Erythroblast (primary cell): ENCODE data around the gene ASMTL.

Source experiments
- GATA1 ChIP-seq: IDR thresholded peaks from 2 replicates; pipeline ENCODE4 v1.6.1; 2011; ENCODE audit warnings: low read depth, mild to moderate bottlenecking, control low read depth, low read length, moderate library complexity
- POLR2A ChIP-seq: IDR thresholded peaks from 2 replicates; pipeline ENCODE4 v1.6.1; 2011; ENCODE audit warnings: mild to moderate bottlenecking, low read length

DNA sequence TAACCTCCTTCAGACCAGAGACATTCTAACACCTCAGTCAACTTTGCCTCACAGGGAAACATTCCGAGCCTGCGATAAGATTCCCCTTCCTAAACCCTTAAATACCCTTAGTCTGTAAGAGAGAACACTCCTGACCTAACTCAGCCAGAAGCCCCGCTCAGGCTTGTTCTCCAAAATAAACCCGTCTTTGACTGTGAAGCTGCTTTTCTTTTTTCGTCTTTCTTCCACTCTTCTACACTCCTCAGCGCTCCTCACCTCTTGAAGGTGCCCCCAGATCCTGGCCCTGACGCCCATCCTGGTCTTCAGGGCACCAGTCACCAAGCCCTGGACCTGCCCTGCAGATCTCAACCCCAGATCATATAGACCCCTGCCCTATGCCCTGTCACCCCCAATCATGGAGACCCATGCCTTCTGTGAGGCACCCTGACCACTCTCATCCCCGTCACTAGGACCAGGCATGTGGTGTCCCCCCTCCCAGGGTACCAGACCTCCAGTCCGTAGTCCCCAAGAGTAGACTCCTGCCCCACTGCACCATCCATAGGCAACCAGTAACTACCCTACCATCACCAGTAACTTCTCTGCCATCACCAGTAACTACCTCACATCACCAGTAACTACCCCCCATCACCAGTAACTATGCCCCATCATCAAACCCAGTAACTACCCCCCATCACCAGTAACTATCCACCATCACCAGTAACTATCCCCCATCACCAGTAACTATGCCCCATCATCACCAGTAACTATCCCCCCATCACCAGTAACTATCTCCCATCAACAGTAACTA lies 3.5 kb downstream of the ASMTL start:
- TF ChIP-seq POLR2A (no peak), GATA1 (no peak)
